Right lung (tissue), 10 donors: ENCODE measurements around the gene PKN2. TPM values are rescaled to one million over a fixed set of nuclear protein-coding genes. Genes with fewer than 3 reads are reported as not detected.

Experiments
- DNase-seq, 2 donors: peaks; one replicate each; pipeline ENCODE4 v3.0.0-alpha.2; 2013
- long read RNA-seq, 8 donors: transcript quantifications; one replicate each; lab custom pipeline, GENCODE V29; 2026
- polyA plus RNA-seq, 5 donors: library from polyadenylated mRNA; unstranded; fragments of 120-200 nt; gene quantifications; one replicate each; pipeline versions ENCODE4 v1.2.1 to v1.2.3, GENCODE V29; 2013; ENCODE audit warnings: inconsistent platforms in 1 of 5, low replicate concordance in 1 of 5; ENCODE audit not compliant: insufficient read length in 5 of 5, insufficient read depth in 1 of 5

The PKN2 gene
- polyA plus RNA-seq, result 100 to 1,000 TPM in 4 of 5 donors, 10 to 100 TPM in 1; 78.1 to 131 (median 111) TPM
- long read RNA-seq, donor 1, full-length matches to known transcripts, result 20 of 51 reads
- long read RNA-seq, donor 1, partial matches to known transcripts, result 31 of 51 reads
- long read RNA-seq, donor 1, other reads (novel, unspliced or antisense), result 0 of 51 reads
- long read RNA-seq, donor 2, full-length matches to known transcripts, result 3 of 67 reads
- long read RNA-seq, donor 2, partial matches to known transcripts, result 32 of 67 reads
- long read RNA-seq, donor 2, other reads (novel, unspliced or antisense), result 32 of 67 reads
- long read RNA-seq, donor 3, full-length matches to known transcripts, result 7 of 119 reads
- long read RNA-seq, donor 3, partial matches to known transcripts, result 112 of 119 reads
- long read RNA-seq, donor 3, other reads (novel, unspliced or antisense), result 0 of 119 reads
- long read RNA-seq, donor 4, full-length matches to known transcripts, result 9 of 23 reads
- long read RNA-seq, donor 4, partial matches to known transcripts, result 14 of 23 reads
- long read RNA-seq, donor 4, other reads (novel, unspliced or antisense), result 0 of 23 reads
- long read RNA-seq, donor 5, full-length matches to known transcripts, result 12 of 64 reads
- long read RNA-seq, donor 5, partial matches to known transcripts, result 52 of 64 reads
- long read RNA-seq, donor 5, other reads (novel, unspliced or antisense), result 0 of 64 reads
- long read RNA-seq, donor 6, full-length matches to known transcripts, result 7 of 52 reads
- long read RNA-seq, donor 6, partial matches to known transcripts, result 45 of 52 reads
- long read RNA-seq, donor 6, other reads (novel, unspliced or antisense), result 0 of 52 reads
- long read RNA-seq, donor 7, full-length matches to known transcripts, result 15 of 100 reads
- long read RNA-seq, donor 7, partial matches to known transcripts, result 30 of 100 reads
- long read RNA-seq, donor 7, other reads (novel, unspliced or antisense), result 55 of 100 reads
- long read RNA-seq, donor 8, full-length matches to known transcripts, result 2 of 9 reads
- long read RNA-seq, donor 8, partial matches to known transcripts, result 7 of 9 reads
- long read RNA-seq, donor 8, other reads (novel, unspliced or antisense), result 0 of 9 reads

DNA sequence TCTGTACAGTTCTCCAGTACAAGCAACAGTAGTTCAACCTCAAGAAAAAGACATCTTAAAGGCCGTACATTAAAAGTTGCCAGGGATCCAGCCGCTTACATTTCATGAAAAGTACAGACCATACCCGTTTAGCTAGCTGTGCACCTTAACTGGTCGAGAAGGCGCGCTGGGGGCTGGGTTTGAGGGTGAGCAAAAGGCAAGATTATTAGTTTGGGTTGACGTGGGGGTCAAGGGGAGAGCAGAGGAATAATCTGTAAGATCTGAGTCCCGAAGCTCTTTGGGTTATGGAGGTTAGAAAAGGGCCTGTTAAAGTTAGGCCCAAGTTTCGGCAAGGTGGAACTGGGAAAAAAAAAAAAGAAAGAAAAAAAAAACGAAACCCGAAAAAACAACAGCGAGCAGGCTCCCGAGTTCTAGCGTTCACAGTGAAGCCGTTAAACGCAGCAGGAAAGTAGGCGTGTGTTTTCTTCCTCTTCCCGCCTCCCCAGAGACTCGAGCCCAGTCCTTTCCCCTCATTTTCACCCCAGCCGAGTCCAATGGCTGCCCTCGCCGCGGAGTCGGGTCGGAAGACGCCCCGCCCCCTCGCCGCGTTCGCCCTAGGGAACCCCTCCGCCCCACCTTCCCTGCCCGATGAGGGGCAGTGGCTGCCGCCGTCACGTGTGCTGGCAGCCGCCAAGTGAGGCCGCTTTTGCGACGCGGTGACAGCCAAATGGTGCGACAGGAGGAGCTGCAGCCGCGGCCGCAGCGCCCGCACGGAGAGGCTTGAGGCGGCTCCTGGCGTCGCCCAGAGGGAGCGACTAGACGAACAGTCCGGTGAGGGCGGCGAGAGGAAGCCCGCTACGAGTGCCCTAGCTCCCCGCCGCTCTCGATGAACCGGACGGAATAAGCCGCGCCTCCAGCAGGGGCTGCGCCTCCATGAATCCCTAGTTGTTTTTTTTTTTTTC lies at the start of gene PKN2:
Gene PKN2 (plus strand): TSS at position 733 of the 941 bp plus-strand sequence. CDS start 308 bp downstream, outside the sequence.
- peak; percentile 98 for DNase-seq

DNA sequence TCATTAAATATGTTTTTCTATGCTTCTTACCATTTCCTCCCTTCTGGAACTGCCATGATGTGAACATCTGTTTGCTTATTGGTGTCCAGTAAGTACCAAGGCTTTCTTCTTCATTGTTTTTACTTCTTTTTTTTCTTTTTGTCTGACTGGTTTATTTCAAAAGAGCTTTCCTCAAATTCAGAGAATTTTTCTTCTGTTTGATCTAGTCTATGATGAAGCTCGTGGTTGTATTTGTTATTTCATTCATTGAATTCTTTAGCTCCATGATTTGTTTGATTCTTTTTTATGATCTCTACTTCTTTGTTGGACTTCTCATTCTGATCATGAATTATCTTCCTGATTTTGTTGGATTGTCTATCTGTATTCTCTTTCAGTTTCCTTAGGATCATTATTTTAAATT lies 49.5 kb upstream of the PKN2 start:
- no peak for DNase-seq

DNA sequence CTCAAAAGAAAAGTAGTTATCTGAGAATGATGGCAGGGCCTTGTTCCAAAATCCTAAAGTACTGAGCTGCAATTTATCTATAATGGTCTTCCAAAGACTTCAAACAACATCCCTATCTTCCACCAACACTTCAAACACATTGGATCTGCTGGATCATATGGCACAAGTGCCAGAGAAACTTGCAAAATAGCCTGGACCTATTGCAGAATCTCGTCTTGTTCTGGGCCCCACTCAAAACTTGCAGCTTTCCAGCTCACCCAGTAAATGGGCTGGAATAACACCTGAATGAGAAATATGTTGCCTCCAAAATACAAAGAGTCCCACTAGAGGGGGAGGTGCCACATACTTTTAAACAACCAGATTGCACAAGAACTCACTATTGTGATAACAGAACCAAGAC lies 44.0 kb upstream of the PKN2 start:
- DNase-seq, result no peak

DNA sequence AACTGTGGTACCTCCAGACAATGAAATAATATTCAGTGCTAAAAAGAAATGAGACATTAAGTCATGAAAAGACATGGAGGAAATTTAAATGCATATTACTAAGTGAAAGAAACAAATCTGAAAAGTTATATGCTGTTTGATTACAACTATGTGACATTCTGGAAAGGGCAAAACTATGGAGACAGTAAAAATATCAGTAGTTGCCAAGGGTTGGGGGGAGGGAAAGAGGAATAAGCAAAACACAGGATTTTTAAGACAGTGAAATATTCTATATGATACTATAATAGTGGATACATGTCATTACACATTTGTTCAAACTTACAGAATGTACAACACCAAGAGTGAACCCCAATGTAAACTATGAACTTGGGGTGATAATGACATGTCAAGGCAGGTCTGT lies 38.2 kb upstream of the PKN2 start:
- DNase-seq, result peak; percentile 23 to 32

DNA sequence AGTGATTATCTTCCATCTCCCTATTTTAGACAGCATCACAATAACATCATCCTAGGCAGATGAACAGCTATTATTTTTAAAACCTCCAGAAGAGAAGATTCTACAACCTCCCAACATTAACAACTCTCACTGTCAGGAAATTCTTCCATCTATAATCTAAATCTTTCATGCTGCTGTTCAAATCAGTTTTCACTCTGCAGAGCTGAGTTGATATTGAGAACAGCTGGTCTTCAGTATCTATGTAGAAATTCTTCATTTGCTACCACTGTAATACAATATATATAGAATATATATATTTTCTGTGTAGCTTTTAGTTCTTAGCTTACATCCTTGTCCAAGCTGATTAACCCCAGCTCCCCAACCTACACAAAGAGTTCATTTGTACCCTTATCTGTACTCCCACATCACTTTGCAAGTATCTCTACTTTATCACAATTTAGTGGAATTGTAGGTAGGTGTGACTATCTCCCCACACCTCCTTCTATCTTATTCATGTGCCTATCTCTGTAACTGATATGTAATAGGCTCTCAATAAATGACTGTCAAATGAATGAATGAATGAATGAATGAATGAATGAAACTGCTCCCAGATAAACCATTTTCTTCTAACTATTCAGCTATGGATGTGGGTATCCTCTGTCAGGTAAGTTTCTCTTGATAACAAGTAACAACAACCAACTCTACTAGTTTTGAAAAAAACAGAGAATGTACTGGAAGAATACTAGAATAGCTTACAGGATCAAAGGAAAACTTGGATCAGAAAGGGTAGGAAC lies 37.4 kb upstream of the PKN2 start:
- peak in 1 of 2 donors; percentile 33 for DNase-seq

DNA sequence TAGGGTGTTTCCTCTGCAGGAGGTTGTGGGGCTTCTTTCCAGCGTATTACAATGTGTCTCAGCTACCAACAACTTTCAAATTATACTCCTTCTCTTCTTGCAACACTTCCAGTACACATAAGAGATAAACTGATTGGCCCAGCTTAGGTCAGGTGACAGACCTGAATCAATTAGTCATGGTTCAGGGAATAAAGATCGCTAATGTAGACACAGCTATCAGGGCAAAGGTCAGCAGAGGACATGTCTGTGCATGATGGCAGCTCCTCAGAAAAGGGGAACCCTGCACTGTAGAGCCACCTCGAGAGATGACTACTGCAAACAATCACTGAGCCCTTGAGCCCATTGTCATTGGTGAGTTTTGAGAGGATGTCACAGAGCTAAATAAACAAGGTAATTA lies 36.8 kb upstream of the PKN2 start:
- DNase-seq, result no peak

DNA sequence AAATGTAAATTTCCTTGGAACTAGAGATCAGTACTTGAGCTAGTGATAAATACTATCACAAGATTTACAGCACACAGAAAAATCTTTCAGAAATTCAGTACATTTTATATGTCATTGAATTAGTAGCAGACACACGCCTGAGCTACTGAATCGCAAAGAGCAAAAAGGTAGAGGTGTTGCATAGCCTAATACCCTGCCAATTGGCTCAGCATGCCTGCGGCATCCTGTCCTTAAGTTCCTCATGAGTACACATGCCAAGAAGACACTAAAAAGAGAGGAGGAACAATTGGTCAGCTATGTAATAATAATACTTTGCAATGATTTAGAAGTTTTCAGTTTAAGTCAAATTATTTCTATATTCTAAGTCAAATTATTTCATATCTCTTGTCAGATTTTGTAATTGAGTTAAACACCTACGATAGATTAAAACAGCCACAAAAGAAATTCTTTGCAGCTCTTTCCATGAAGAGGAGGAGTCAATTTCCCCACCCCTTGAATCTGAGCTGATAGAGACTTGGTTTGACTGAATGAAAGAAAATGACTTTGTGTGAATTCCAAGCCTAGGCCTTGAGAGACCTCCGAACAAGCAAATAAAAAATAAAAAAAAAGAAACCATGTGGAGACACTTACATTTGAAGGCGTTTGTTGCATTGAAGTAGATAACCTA lies 36.2 kb upstream of the PKN2 start:
- no peak for DNase-seq

DNA sequence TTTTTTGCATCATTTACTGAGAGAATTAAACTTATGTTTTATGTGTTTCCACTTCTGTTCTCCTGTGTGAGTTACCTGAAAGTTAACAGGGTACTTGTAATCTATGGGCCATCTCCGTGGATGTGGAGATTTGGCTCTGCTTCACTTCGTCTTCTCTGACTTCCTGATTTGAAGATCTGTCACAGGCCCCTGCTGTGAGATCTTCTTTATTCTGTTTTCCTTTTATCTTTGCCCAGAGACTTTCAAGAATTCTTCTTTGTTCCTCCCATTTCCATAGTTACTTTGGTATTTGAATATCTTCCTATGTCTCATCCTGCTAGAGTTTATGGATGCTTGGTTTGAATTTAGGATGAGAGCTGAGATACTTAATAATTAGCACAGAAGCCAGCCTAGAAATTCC lies 35.4 kb upstream of the PKN2 start:
- DNase-seq, result no peak

DNA sequence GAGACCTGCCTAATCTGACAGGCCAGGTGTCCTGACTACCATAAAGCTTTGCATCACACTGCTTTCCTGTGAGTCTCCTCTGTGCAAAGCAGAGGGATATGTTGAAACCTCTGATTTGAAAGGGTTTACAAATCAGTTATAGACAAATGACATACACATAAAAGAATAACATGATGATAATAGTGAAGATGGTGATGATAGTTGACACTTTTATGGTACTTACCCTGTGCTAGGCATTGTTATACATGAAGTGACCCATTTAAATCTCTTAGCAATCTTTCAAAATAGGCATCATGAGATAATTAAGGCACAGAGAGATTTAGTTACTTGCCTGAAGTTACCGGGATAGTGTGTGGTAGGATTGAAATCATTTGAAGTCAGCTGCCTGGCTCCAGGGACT lies 34.1 kb upstream of the PKN2 start:
- DNase-seq, result no peak

DNA sequence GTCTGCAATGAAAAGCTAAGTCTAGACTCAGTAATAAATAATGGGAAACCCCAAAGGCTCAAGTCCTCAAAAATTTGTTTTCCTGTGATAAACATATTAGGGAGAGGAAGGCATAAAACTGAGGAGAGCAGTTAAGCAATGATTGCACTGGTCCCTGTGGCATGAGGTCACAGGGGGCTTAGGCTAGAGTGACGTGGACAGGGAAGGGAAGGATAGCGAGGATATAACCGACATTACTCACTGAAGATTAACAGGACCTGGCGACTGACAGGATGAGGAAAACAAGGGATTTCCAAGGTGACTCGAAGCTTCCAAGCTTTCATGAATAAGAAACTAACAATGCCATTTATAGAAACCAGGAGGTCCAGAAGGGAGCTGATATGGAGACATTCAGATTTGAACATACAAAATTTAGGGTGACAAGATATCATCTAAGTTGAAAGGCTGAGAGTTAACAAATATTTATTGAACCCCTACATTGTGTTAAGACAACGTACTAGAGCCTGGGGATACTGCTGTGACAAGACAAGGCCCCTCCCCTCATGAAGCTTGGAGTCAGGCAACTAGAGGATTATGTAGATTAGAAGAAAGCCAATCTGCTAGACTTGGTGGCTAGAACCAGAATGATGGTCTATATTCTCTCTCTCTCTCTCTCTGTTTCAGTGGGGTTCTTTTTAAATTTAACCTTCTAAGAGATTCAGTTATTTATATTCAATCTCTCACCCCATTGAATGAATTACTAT lies 33.2 kb upstream of the PKN2 start:
- DNase-seq, result no peak

DNA sequence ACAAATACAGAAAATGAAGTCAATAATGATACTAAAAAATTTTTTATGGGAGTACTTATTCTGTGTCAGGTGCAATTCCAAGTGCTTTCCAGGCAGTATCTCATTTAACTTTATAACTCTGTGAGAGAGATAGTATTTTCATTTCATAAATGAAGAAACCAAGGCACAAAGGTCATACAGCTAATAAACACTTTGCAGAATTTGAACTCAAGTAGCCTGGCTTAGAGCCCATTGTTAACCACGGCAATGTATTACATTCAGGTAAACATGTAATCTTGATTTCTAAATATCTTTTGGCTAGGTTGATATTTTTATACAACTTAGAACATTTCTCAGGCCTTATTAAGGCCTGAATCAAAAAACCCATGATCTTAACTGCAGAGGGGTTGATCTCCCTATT lies 28.9 kb upstream of the PKN2 start:
- no peak for DNase-seq

DNA sequence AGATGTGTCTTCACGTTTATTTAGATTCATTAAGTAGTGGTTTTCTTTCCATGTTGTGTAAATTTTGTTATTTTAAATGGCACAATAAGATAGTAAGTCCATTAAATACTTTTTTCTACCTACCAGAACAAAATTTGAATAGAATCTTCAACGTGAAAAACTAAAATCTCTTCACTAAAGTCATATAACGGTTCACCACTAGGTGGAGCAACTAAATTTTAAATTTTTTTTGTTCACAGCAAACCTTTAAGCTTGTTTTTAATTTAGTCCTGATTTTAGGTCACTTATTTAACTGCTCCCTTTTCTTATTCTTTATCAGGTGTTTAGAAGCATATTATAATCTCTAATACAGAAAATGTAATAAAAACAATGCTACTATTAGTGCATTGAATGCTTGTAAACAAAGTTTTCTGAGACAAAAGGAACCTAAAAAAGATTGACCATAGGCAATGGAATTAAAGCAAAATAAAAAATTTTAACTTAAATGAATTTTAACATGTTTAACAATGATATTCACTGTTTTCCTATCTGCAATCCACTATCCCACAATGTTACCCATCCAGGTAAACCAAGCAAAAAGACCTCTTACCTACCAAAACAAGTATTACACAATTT lies 28.3 kb upstream of the PKN2 start:
- DNase-seq, result no peak

DNA sequence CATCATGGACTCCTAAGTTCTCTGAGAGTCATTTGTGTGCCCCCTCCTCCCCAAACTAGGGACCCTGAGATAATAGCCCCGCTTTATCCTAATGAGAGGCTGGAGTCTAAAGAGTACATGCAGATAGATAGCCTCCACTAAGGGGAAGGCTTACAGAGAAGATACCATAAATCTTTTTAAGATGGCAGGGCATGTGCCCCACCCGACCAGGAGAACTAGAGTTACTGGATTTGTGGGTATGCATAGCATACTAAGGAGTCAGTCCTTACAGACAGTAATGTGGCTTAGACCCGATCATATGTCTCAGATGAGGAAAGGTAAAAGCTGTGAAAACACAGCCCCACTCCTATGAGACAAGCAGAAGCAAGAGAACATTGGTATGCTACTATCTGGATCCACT lies 25.7 kb upstream of the PKN2 start:
- no peak for DNase-seq

DNA sequence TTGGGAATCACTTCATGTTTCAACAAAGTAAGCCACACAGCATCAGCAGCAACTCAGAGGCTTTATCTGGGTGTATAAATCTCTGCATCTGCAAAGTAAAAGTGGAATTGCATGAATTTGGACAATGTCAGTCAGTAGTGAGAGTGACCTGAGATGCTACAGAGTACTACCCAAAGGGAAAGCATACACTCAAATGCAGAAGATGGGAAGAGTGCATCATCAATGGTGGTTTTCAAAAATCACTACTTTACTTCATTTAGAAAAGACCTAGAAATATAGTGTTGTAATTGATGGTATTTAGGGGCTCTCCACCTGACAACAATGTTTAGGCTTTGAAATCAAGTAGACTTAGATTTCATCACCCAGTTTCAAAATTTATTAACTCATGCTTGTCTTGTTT lies 24.5 kb upstream of the PKN2 start:
- no peak for DNase-seq

DNA sequence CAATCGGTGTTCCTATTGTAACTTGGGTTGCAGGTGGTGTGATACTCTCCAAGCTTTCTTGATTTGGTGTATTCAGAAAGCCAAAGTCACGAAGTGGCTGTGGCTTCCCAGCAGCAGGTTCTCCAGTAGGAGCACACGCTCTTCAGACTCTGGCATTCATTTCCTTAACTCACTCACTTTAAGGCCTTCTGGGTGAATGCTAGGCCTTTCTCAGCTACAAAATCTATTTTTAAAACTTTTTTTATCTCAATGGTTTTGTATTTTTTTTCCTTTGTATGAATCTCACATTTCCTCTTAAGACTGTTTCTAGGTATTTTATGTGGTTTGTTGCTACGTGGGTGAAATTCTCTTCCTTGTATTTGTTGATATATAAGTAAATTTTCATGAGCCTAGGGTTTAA lies 22.9 kb upstream of the PKN2 start:
- DNase-seq, result no peak

DNA sequence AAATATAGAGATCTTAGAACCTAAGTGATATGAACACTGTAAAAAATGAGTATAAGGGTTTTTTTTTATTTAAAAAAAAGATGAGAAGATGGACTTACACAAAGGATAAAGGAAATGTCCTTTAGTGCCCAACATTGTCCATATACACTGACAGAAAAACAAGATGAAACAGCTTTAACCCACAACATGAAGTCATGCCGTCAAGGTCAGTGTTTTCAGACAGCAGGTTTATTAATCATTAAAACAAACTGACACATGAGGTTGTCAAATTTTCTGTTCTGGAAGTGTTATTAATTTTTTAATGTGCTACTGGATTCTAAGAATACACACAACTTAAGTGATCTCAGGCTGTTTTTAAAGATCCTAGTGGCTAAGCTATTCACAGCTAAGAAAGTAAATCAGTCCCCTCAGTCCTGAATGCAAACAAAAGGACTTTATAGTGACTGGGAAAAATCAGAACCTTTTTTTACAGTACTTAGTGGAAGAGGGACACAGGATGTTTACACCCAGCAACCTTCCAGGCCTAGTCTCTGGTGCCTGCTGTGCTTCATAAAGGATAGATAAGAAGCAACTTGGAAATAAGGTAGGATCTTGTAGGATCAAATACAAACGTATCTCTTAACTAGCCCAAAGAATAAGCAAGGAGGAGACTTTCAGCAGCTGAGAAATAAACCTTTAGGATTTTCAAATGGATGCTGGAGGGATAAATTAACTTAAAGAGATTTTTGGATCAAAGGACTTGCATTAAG lies 21.9 kb upstream of the PKN2 start:
- no peak for DNase-seq

DNA sequence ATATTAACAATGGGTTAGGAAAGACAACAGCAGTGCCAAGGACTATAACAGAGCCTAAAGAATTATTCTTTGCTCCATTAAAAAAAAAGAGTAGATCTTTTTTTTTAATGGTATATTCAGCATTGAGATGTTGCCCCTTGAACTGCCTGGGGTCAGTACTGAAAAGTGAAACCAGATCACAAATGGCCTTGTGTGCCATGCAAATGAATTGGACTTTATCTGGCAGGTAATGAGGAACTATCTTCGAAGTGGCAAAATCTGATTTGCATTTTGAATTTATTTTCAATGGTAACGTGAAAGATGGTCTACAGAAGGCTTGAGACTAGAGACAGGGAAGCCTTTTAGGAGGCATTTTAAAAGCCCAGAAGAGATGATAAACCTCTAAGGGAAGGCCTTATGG lies 21.4 kb upstream of the PKN2 start:
- no peak for DNase-seq

DNA sequence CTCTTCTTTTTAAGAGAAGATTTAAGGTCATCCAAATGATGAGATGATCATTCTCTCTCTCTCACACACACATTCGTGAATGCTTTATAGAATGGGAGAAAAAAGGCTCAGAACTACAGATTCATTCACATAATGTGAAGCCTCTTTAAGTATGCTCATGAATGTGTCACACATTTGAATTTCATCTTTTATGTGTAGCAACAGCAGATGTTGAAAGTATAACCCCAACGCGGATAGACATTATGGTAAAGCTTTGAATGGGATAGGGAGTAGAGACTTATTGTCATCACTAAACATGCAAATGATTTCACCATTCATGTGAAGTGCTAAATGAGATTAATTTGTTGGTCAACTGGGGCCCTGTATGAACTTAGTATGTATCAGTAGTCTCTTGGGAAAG lies 15.7 kb upstream of the PKN2 start:
- DNase-seq, result no peak
